Activated CD4-positive, alpha-beta T cell treated with anti-CD3 and anti-CD28 coated beads, Interleukin-2, Interleukin-6, amounts not matched to agents 100 ng/mL and 50 ng/mL, durations not matched to agents 16 hours and 8 hours (primary cell): ENCODE data around the gene ABCC10.
A peak's percentile ranks its signal among the peaks of the same experiment; 100 is the strongest.
"Not testable (repeated sequence)": the region's sequence is repeated elsewhere in the genome, so short reads cannot be mapped to it uniquely, and the experiment has no call there.

Source experiments
- DNase-seq: peaks from one replicate; pipeline ENCODE4 v3.0.0-alpha.2; 2020

Gene ABCC10

GRCh38 chr6:43475516-43475915, 48.2 kb downstream of the ABCC10 start:
- DNase-seq: no peak

DNA sequence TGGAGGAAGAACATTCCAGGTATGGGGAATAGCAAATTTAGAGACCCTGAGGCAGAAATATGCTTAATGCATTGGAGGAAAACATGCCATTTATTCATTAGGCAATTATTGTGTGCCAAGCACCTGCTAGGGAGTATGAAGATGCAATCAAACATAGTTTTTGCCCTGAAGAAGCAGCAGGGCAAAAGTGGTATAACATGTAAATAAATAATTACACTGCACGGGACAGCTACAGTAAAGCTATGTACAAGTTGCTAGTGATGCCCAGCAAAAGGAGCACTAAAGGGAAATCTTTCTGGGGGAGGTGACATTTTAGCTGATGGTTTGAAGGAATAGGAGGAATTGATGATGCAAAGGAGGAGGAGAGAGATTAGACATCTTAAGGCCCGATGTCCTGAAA, 49.4 kb downstream of the ABCC10 start:
- DNase-seq: no peak

DNA sequence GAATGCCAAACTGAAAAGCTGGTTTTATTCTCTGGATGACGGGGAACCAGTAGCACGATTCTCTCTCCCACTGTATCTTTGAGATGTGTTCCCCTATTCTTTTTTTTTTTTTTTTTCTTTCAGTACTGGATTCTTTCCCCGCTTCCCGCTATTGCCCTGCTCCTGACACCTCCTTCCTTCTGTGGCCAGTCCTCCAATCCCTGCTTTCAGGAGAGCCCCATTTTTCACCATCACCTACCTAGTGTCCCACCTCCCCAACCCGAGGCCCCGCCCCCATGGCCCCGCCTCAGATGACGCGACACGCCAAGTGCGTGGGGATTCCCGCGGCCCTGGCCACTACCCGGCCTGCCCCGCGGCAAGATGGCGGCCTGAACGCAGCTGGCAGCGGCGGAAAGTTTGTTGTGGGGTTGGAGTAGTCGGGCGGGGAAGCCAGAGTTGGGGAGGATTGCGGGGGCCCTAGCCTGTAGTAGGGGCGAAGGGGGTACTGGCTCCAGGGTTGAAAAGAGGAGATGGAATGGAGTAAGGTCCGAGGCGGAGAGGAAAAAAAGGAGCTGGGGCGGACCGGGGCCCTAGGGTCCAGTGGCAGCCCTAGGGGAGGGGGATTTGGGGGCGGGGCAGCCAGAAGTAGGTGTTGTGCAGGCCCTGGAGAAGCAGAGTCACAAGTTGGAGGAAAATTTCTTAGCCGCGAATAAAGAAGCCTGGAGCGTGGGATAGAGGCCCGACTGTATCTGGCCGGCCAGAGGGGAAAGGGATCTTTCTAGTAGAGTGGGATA, 50.1 kb downstream of the ABCC10 start, which contains the start of gene TJAP1:
Gene TJAP1, plus strand, starts transcription at position 336 of the 773 bp plus-strand sequence. CDS start 21,432 bp downstream, outside the sequence.
- peak; percentile 97 for DNase-seq

GRCh38 chr6:43478008-43478372, 50.6 kb downstream of the ABCC10 start:
- DNase-seq: no peak

- DNase-seq: peak; percentile 39
Observed at GRCh38 chr6:43481075-43481474, 53.7 kb downstream of the ABCC10 start.

- DNase-seq: peak; percentile 33
Observed at GRCh38 chr6:43481591-43482236, 54.4 kb downstream of the ABCC10 start.

GRCh38 chr6:43488667-43489276, 61.4 kb downstream of the ABCC10 start:
- no peak for DNase-seq

GRCh38 chr6:43489277-43490072, 62.1 kb downstream of the ABCC10 start:
- DNase-seq: no peak

DNA sequence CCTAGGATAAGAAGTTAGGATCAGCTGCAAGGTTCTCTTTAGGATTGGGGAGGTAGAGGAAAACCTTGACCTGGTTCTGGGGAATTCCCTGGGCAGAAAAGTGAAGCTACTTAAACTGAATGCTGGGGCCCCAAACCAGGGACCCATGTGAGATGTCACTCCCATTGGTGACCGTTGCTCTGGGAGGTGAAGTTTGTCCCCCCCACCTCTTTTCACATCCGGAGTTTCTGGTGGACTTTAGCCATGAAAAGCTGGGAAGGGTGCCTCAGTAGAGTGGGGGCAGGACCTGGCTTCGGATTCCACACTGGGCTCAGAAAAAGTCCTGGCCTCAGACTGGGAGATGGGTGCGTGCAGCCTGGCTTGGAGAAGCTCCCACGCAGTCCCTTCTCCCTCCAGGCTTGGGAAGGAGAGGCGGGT, 63.2 kb downstream of the ABCC10 start:
- DNase-seq: no peak

DNA sequence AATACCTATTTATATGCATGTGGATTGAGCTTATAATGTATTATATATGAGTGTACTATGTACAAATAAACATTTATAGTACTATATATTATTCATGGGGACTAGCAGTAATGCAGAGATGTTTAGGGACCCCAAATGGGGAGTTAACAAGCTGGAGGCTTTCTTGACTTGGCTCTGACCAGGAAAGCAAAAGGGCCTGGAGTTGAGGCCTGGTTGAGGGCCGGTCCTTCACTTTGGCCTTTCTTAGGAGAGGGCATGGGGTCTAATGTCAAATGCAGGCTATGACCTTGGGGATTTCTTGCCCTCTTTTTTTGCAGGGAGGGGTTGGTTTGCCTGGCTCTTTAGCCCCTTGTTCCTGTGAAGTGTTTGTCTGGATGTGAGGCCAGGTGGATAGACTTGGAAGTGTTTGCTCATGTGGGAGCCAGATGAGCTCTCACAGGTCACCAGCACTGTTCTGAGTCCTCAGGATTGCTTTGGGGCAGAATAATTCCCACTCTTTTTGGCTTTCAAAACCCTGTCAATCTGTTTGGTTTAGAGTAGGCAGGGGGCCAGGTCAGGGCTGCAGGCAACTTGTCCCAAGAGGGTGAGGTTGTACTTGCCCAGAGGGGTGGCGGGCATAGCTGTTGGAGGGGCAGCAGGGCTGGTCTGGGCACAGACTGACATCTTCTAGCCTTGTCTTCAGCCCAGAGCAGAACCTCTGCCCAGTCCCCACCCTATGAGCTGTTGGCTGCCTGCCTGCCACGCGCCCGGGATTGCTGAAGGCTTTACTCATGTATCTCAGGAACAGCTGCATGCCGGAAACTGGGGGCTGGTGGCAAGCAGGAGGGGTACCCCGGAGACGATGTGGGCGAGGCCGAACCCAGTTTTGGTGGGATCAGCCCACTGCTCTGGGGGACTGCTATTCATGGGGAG, 64.7 kb downstream of the ABCC10 start:
- DNase-seq: no peak

GRCh38 chr6:43492673-43493072, 65.3 kb downstream of the ABCC10 start:
- DNase-seq: no peak

- DNase-seq: no peak
Observed at GRCh38 chr6:43493230-43493629, 65.9 kb downstream of the ABCC10 start.

DNA sequence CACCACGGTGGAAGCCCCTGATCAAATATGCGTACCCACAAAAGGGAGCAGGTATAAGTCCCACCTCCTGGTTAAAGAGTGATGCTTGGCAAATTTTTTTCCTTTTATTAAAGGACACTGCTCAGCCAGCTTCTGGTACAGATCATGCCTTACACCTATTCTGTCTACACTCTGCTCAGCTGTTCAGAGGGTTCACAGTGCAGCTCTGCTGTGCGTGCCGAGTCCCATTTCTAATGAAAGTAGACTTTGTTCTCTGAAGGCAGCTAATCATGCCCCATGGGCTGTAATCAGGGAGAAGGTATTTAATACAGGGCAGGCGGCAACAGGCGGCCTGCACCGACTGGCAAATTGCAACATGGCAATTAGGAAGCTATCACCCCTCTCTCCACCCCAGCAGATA, 66.5 kb downstream of the ABCC10 start:
- no peak for DNase-seq

GRCh38 chr6:43494321-43494720, 67.0 kb downstream of the ABCC10 start:
- no peak for DNase-seq

- DNase-seq: no peak
Observed at GRCh38 chr6:43494766-43495165, 67.4 kb downstream of the ABCC10 start.

GRCh38 chr6:43495409-43495941, 68.1 kb downstream of the ABCC10 start:
- DNase-seq: no peak

- peak; percentile 26 for DNase-seq
Observed at GRCh38 chr6:43496370-43497128, 69.2 kb downstream of the ABCC10 start.

- DNase-seq: no peak
Observed at GRCh38 chr6:43497129-43497396, 69.7 kb downstream of the ABCC10 start.

DNA sequence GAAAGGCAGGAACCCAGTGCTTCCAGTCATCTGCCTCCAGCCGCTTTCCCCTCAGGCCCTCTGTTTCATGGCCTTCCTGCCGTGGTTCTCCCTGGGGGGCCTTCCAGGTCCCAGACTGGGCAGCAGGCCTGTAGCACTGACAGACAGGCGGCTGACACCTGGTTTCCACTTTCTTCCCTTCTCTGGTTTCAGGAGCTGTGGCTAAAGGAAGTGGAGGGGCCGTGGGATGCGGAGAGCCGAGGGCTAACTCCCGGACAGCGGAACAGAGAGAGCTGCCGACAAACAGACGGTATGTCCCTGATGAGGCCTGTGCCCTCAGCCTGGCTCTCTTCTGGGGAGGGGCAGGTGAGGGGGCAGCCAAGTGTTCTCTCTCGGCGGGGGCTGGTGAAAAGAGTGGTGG, 70.3 kb downstream of the ABCC10 start:
- DNase-seq: no peak

GRCh38 chr6:43498291-43498690, 71.0 kb downstream of the ABCC10 start:
- not testable (repeated sequence) for DNase-seq
